Measurements from ENCODE around the gene MAMDC2. TPM values are rescaled to one million over a fixed set of nuclear protein-coding genes. Genes with fewer than 3 reads are reported as not detected.

MAMDC2 gene
- total RNA-seq, 2 donors from 2014 or later = 0.44 to 1.4 TPM

DNA sequence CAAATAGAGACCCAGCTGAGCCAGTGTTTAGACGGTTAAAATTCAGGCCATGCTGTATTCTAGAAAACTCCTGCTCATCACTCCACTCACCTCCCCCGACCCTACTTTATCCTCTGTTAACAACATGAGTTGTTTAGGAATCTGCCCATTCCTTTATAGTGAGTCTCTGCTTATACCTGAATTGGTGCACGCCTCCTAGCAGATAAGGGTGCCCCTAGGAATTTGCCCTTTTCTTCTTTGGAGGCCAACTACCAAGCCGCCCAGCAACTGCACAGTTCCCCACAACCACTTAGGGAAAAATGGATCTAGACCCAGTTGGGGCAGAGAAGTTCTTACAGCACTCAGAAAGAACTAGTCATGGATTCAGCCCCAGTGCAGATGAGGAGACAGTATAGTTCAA lies 102.3 kb downstream of the MAMDC2 start:
- Histone ChIP-seq H3K27ac (ENCODE audit: low read depth, low read length) (no peak overlapping the region), H3K4me1 (ENCODE audit: control insufficient read depth, insufficient read depth, low read length) (no peaks in the 10 kb centered on the region), H3K36me3 (ENCODE audit: control insufficient read depth, insufficient read depth, low read length) (no peaks in the 10 kb centered on the region), H3K9ac (ENCODE audit: extremely low read depth, low read length, poor library complexity, severe bottlenecking) (no peak overlapping the region), H3K27me3 (ENCODE audit: control insufficient read depth, insufficient read depth, low read length, poor library complexity, severe bottlenecking) (no peaks in the 10 kb centered on the region), H3K9me3 (ENCODE audit: control insufficient read depth, low read length) (no peaks in the 10 kb centered on the region), H3K4me3 (ENCODE audit: low read length) (no peak overlapping the region)
- peaks cover 14% of the 10 kb centered on the region for H3K4me1 Mint-ChIP-seq
- H3K4me3 Mint-ChIP-seq = no peak overlapping the region
- no peak overlapping the region for H3K27ac Mint-ChIP-seq
- 93 to 100% methylated on average over 3 to 4 of the region's 4 CpGs for WGBS, 2 experiments (ENCODE audit: insufficient coverage in 1 of 2, insufficient read length in 1 of 2)
- DNase-seq = no peak
- TF ChIP-seq, protein P1, sequence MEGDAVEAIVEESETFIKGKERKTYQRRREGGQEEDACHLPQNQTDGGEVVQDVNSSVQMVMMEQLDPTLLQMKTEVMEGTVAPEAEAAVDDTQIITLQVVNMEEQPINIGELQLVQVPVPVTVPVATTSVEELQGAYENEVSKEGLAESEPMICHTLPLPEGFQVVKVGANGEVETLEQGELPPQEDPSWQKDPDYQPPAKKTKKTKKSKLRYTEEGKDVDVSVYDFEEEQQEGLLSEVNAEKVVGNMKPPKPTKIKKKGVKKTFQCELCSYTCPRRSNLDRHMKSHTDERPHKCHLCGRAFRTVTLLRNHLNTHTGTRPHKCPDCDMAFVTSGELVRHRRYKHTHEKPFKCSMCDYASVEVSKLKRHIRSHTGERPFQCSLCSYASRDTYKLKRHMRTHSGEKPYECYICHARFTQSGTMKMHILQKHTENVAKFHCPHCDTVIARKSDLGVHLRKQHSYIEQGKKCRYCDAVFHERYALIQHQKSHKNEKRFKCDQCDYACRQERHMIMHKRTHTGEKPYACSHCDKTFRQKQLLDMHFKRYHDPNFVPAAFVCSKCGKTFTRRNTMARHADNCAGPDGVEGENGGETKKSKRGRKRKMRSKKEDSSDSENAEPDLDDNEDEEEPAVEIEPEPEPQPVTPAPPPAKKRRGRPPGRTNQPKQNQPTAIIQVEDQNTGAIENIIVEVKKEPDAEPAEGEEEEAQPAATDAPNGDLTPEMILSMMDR (conservative IDR thresholded peaks at IDR 0.05) = no peak
- no peaks in the 10 kb centered on the region for H3K27me3 Mint-ChIP-seq (ENCODE audit: insufficient read depth)
- no peaks in the 10 kb centered on the region for H3K36me3 Mint-ChIP-seq (ENCODE audit: low read depth)
- H3K9me3 Mint-ChIP-seq = no peaks in the 10 kb centered on the region

DNA sequence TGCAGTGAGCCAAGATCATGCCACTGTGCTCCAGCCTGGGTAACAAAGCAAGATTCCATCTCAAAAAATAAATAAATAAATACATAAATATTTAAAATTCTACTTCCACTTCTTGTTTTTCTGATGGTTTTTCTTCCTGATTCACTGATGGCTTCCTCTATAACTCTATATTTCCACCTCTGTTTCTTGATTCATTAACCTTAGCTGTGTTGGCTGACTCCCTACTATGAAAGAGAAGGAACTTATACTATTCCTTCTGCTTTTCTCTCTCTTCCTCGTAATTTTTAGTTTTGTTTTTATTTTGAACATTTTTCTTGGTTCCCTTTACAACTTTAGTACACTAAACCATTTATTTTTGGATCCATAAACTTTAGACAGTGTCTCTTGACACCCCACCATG lies 103.5 kb downstream of the MAMDC2 start:
- Histone ChIP-seq H3K27me3 (ENCODE audit: control insufficient read depth, insufficient read depth, low read length, poor library complexity, severe bottlenecking) (no peaks in the 10 kb centered on the region), H3K27ac (ENCODE audit: low read depth, low read length) (no peak overlapping the region), H3K9ac (ENCODE audit: extremely low read depth, low read length, poor library complexity, severe bottlenecking) (no peak overlapping the region), H3K4me1 (ENCODE audit: control insufficient read depth, insufficient read depth, low read length) (no peaks in the 10 kb centered on the region), H3K36me3 (ENCODE audit: control insufficient read depth, insufficient read depth, low read length) (no peaks in the 10 kb centered on the region), H3K4me3 (ENCODE audit: low read length) (no peak overlapping the region), H3K9me3 (ENCODE audit: control insufficient read depth, low read length) (no peaks in the 10 kb centered on the region)
- TF ChIP-seq, protein P1 (conservative IDR thresholded peaks at IDR 0.05) = no peak
- WGBS, 2 experiments (ENCODE audit: insufficient coverage in 1 of 2, insufficient read length in 1 of 2) = 94% methylated on average over 1 of the region's 1 CpG; no CpG with 5 or more reads in 1 of the 2 experiments
- Mint-ChIP-seq H3K27ac (no peak overlapping the region), H3K9me3 (no peaks in the 10 kb centered on the region), H3K4me3 (no peak overlapping the region), H3K4me1 (peaks cover 14% of the 10 kb centered on the region), H3K27me3 (ENCODE audit: insufficient read depth) (no peaks in the 10 kb centered on the region), H3K36me3 (ENCODE audit: low read depth) (no peaks in the 10 kb centered on the region)
- no peak for DNase-seq

DNA sequence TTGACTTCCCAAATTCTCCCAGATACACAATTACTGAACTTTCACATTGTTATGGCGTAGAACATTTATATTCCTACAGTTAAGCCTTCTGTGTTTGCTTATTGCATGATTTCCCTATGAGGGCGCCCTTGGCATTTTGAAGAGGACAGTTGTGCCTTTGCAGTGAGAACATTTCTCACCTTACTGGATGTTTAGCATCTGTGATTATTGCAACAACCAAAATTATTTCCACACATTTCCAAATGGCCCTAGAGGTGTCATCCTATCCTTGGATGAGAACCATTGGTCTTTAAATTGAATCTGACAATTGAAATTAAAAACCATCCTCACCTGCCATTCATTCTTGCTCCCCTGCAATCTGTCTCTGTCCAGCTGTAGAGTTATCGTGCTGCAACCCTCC lies 104.0 kb downstream of the MAMDC2 start:
- no peak overlapping the region for H3K27ac Mint-ChIP-seq
- H3K27me3 Mint-ChIP-seq (ENCODE audit: insufficient read depth) = no peaks in the 10 kb centered on the region
- H3K9me3 Mint-ChIP-seq = no peaks in the 10 kb centered on the region
- no peaks in the 10 kb centered on the region for H3K9me3 ChIP-seq (ENCODE audit: control insufficient read depth, low read length)
- 84 to 92% methylated on average over 3 of the region's 3 CpGs for WGBS, 2 experiments (ENCODE audit: insufficient coverage in 1 of 2, insufficient read length in 1 of 2)
- no peak overlapping the region for H3K4me3 Mint-ChIP-seq
- H3K27me3 ChIP-seq (ENCODE audit: control insufficient read depth, insufficient read depth, low read length, poor library complexity, severe bottlenecking) = no peaks in the 10 kb centered on the region
- H3K4me1 ChIP-seq (ENCODE audit: control insufficient read depth, insufficient read depth, low read length) = no peaks in the 10 kb centered on the region
- no peak for DNase-seq
- H3K9ac ChIP-seq (ENCODE audit: extremely low read depth, low read length, poor library complexity, severe bottlenecking) = no peak overlapping the region
- H3K4me1 Mint-ChIP-seq = peaks cover 14% of the 10 kb centered on the region
- no peaks in the 10 kb centered on the region for H3K36me3 Mint-ChIP-seq (ENCODE audit: low read depth)
- H3K36me3 ChIP-seq (ENCODE audit: control insufficient read depth, insufficient read depth, low read length) = no peaks in the 10 kb centered on the region
- no peak overlapping the region for H3K27ac ChIP-seq (ENCODE audit: low read depth, low read length)
- H3K4me3 ChIP-seq (ENCODE audit: low read length) = no peak overlapping the region
- TF ChIP-seq, protein P1 (conservative IDR thresholded peaks at IDR 0.05) = no peak
